Cardiac muscle cell (in vitro differentiated cells and primary cell): Measurements from ENCODE around the gene SEMA5A. TPM values are rescaled to one million over a fixed set of nuclear protein-coding genes. Genes with fewer than 3 reads are reported as not detected.

Experiments used
- DNase-seq, 2 donors: peaks; one replicate each; pipeline versions ENCODE4 v3.0.0 to v3.0.0-alpha.2; 2010 to 2017; ENCODE audit warnings: low read depth in 1 of 2, low spot score in 1 of 2
- H3K27ac ChIP-seq: fragments of 200-600 bp; sonication (generic); 2 replicates; pipeline ENCODE4 v1.5.1; 2016
- H3K27me3 ChIP-seq: fragments of 200-600 bp; sonication (generic); 2 replicates; pipeline ENCODE4 v1.6.0; 2016; ENCODE audit warnings: control low read depth
- H3K36me3 ChIP-seq: fragments of 200-600 bp; sonication (generic); 2 replicates; pipeline ENCODE4 v1.5.1; 2016; ENCODE audit warnings: control low read depth
- H3K4me1 ChIP-seq: fragments of 200-600 bp; sonication (generic); 2 replicates; pipeline ENCODE4 v1.8.1; 2017; ENCODE audit warnings: low read depth, mild to moderate bottlenecking, mixed run types
- H3K4me3 ChIP-seq: fragments of 200-600 bp; sonication (generic); 2 replicates; pipeline ENCODE4 v1.5.1; 2016; ENCODE audit warnings: mild to moderate bottlenecking
- H3K9me3 ChIP-seq: fragments of 200-600 bp; sonication (generic); 2 replicates; pipeline ENCODE4 v1.5.1; 2017; ENCODE audit warnings: low read depth, mild to moderate bottlenecking, control low read depth
- CTCF ChIP-seq: IDR thresholded peaks from 2 replicates; pipeline ENCODE4 v1.5.1; 2012; ENCODE audit warnings: low read depth, mild to moderate bottlenecking, low read length
- polyA plus RNA-seq: library from polyadenylated mRNA; unstranded; fragments of >200 nt; fragmentation: Nextera tagmentation; extraction: Ambion mirVana; gene quantifications from 2 replicates; pipeline ENCODE4 v1.2.1, GENCODE V29; 2016
- total RNA-seq: library from RNA; depleted of rRNA; stranded (reverse); fragments of >200 nt; gene quantifications from 2 replicates; pipeline ENCODE4 v1.2.3, GENCODE V29; 2016

The SEMA5A gene
- total and polyA plus RNA-seq, 2 experiments from 2014 or later: 15.7 to 16.6 TPM

- Histone ChIP-seq H3K36me3 (no peaks in the 10 kb centered on the region), H3K27me3 (no peaks in the 10 kb centered on the region), H3K4me3 (no peak overlapping the region), H3K4me1 (no peaks in the 10 kb centered on the region), H3K9me3 (no peaks in the 10 kb centered on the region), H3K27ac (no peak overlapping the region)
- no peak for DNase-seq
- TF ChIP-seq CTCF: no peak
These were observed 312.8 kb downstream of the SEMA5A start for GRCh38 chr5:9233035-9233434.

- no peak for TF ChIP-seq CTCF
- Histone ChIP-seq H3K4me1 (no peaks in the 10 kb centered on the region), H3K36me3 (no peaks in the 10 kb centered on the region), H3K9me3 (no peaks in the 10 kb centered on the region), H3K27ac (no peak overlapping the region), H3K4me3 (no peak overlapping the region), H3K27me3 (no peaks in the 10 kb centered on the region)
- DNase-seq: no peak
These were observed 314.0 kb downstream of the SEMA5A start for GRCh38 chr5:9231842-9232241.

GRCh38 chr5:9230355-9230754 is 315.5 kb downstream of the SEMA5A start:
- Histone ChIP-seq H3K27me3 (no peaks in the 10 kb centered on the region), H3K9me3 (no peaks in the 10 kb centered on the region), H3K4me3 (no peak overlapping the region), H3K36me3 (no peaks in the 10 kb centered on the region), H3K4me1 (no peaks in the 10 kb centered on the region), H3K27ac (no peak overlapping the region)
- TF ChIP-seq CTCF: no peak
- DNase-seq: no peak

- no peak overlapping the region for H3K4me3 ChIP-seq
- no peak for TF ChIP-seq CTCF
- DNase-seq: no peak
- no peaks in the 10 kb centered on the region for H3K9me3 ChIP-seq
- H3K36me3 ChIP-seq: no peaks in the 10 kb centered on the region
- no peaks in the 10 kb centered on the region for H3K4me1 ChIP-seq
- no peaks in the 10 kb centered on the region for H3K27me3 ChIP-seq
- no peak overlapping the region for H3K27ac ChIP-seq
These were observed 319.8 kb downstream of the SEMA5A start for GRCh38 chr5:9226016-9226536.

- no peak for DNase-seq
- Histone ChIP-seq H3K27ac (no peak overlapping the region), H3K27me3 (no peaks in the 10 kb centered on the region), H3K36me3 (no peaks in the 10 kb centered on the region), H3K9me3 (no peaks in the 10 kb centered on the region), H3K4me3 (no peak overlapping the region), H3K4me1 (no peaks in the 10 kb centered on the region)
- TF ChIP-seq CTCF: no peak
These were observed 323.6 kb downstream of the SEMA5A start for GRCh38 chr5:9222054-9222976.
